HCT116 (cell line): ENCODE measurements around the gene CES4A. TPM values are rescaled to one million over a fixed set of nuclear protein-coding genes. Genes with fewer than 3 reads are reported as not detected.

Source experiments
- ATAC-seq: fragments of 200-7000 bp; cut with Tn5 transposase; 2 replicates; pipeline ENCODE4 v1.9.1; 2020; ENCODE audit warnings: mild to moderate bottlenecking, moderate library complexity
- BruUV-seq: library from RNA; stranded (reverse); fragments of 400-500 nt; replicated peaks from 2 replicates; lab custom pipeline; 2021; lab: Mats Ljungman, UMichigan
- CTCF ChIA-PET: fragments of 300-600 bp; sonication (Branson Sonifier 250); formaldehyde crosslinking; loops from one replicate; lab custom pipeline; 2021; ENCODE audit warnings: antibody characterized with exemption; lab: Charles Lee
- POLR2A ChIA-PET: fragments of 300-600, 350-600 bp; sonication (Branson Sonifier 250); formaldehyde crosslinking; loops from one replicate; lab custom pipeline; 2021; ENCODE audit warnings: antibody characterized with exemption; lab: Charles Lee
- RAD21 ChIA-PET, 2 experiments: fragments of 300-600 bp; sonication (Branson Sonifier 250); formaldehyde crosslinking; loops; one replicate each; lab custom pipeline; 2023; ENCODE audit warnings: low total read pairs in 2 of 2; ENCODE audit not compliant: uncharacterized antibody in 2 of 2, unreplicated experiment in 2 of 2, low non-redundant PET in 1 of 2; lab: Charles Lee
- DNase-seq: peaks from one replicate; pipeline ENCODE4 v3.0.0-alpha.2; 2010; ENCODE audit warnings: low read depth, low spot score
- H2AFZ ChIP-seq: fragments of 200-600 bp; shearing (Covaris generic), sonication (generic); 2 replicates; pipeline ENCODE4 v1.6.1; 2017; ENCODE audit warnings: low read depth, mixed run types, mixed read lengths, antibody characterized with exemption, low read length; ENCODE audit not compliant: poor library complexity, severe bottlenecking
- H3K27ac ChIP-seq: 2 replicates; pipeline ENCODE4 v1.5.1; 2012; ENCODE audit warnings: low read depth, low read length
- H3K27me3 ChIP-seq: fragments of 200-600 bp; sonication (generic); 2 replicates; pipeline ENCODE4 v1.6.1; 2016; ENCODE audit warnings: mixed run types, low read length, mixed read lengths; ENCODE audit not compliant: insufficient read depth
- H3K36me3 ChIP-seq, 2 experiments: fragments of 200-500 bp in 1 of 2; fragments of 200-600 bp in 1 of 2; sonication (Bioruptor generic) in 1 of 2; sonication (generic) in 1 of 2; 2 replicates each; pipeline versions ENCODE4 v1.5.1 to v1.6.1; 2014 to 2016; ENCODE audit warnings: low read length in 2 of 2, inconsistent platforms in 1 of 2, mixed read lengths in 1 of 2, mixed run types in 1 of 2; ENCODE audit not compliant: insufficient read depth in 2 of 2, control insufficient read depth in 1 of 2
- H3K4me1 ChIP-seq, 2 experiments: fragments of 200-600 bp in 1 of 2; sonication (generic) in 1 of 2; 2 replicates each; pipeline versions ENCODE4 v1.5.1 to v1.6.1; 2012 to 2017; ENCODE audit warnings: low read length in 2 of 2, inconsistent platforms in 1 of 2, mild to moderate bottlenecking in 1 of 2, mixed read lengths in 1 of 2, mixed run types in 1 of 2, moderate library complexity in 1 of 2; ENCODE audit not compliant: insufficient read depth in 2 of 2, control insufficient read depth in 1 of 2
- H3K4me2 ChIP-seq: fragments of 200-600 bp; sonication (generic); 2 replicates; pipeline ENCODE4 v1.6.1; 2017; ENCODE audit warnings: mixed run types, low read length, mixed read lengths
- H3K4me3 ChIP-seq, 2 experiments: fragments of 200-600 bp in 1 of 2; sonication (generic) in 1 of 2; replicated peaks in 1 of 2; 2 replicates each; pipeline ENCODE4 v1.5.1; 2011 to 2016; ENCODE audit warnings: low read length in 2 of 2, control low read depth in 1 of 2, low read depth in 1 of 2, mild to moderate bottlenecking in 1 of 2, mixed read lengths in 1 of 2, mixed run types in 1 of 2
- H3K79me2 ChIP-seq: fragments of 200-600 bp; sonication (generic); 2 replicates; pipeline ENCODE4 v1.6.1; 2017; ENCODE audit warnings: mild to moderate bottlenecking, mixed run types, low read length, moderate library complexity, mixed read lengths; ENCODE audit not compliant: insufficient read depth
- H3K9ac ChIP-seq: fragments of 200-600 bp; sonication (generic); 2 replicates; pipeline ENCODE4 v1.6.1; 2016; ENCODE audit warnings: low read length, mixed read lengths
- H3K9me2 ChIP-seq: fragments of 200-600 bp; sonication (generic), shearing (Covaris generic); 2 replicates; pipeline ENCODE4 v1.6.1; 2017; ENCODE audit warnings: mixed run types, mild to moderate bottlenecking, moderate library complexity; ENCODE audit not compliant: insufficient read depth
- H3K9me3 ChIP-seq, 2 experiments: fragments of 200-500 bp in 1 of 2; fragments of 200-600 bp in 1 of 2; sonication (Bioruptor generic) in 1 of 2; sonication (generic) in 1 of 2; 2 replicates each; pipeline ENCODE4 v1.6.1; 2014 to 2017; ENCODE audit warnings: low read length in 2 of 2, mixed read lengths in 2 of 2, inconsistent platforms in 1 of 2, low read depth in 1 of 2, mild to moderate bottlenecking in 1 of 2, mixed run types in 1 of 2, moderate library complexity in 1 of 2; ENCODE audit not compliant: control insufficient read depth in 1 of 2, insufficient read depth in 1 of 2
- H4K20me1 ChIP-seq: fragments of 200-600 bp; sonication (generic), shearing (Covaris generic); 2 replicates; pipeline ENCODE4 v1.6.1; 2017; ENCODE audit warnings: mixed run types, mild to moderate bottlenecking, moderate library complexity; ENCODE audit not compliant: insufficient read depth
- EZH2phosphoT487 ChIP-seq: fragments of 200-600 bp; IDR thresholded peaks from 2 replicates; pipeline ENCODE4 v1.6.1; 2018; ENCODE audit warnings: antibody characterized with exemption, borderline replicate concordance
- FOSL1 ChIP-seq: IDR thresholded peaks from 2 replicates; pipeline ENCODE4 v1.6.1; 2012; ENCODE audit warnings: low read depth
- JUND ChIP-seq: IDR thresholded peaks from 2 replicates; pipeline ENCODE4 v1.6.1; 2012
- SRF ChIP-seq: IDR thresholded peaks from 2 replicates; pipeline ENCODE4 v1.6.1; 2012; ENCODE audit warnings: low read depth
- TCF7L2 ChIP-seq: IDR thresholded peaks from 2 replicates; pipeline ENCODE4 v1.7.0; 2011; ENCODE audit warnings: borderline replicate concordance, inconsistent platforms; ENCODE audit not compliant: insufficient read depth, insufficient read length; ENCODE audit errors: extremely low read depth
- YY1 ChIP-seq: IDR thresholded peaks from 2 replicates; pipeline ENCODE4 v1.6.1; 2011; ENCODE audit warnings: low read length, low read depth, moderate library complexity, mild to moderate bottlenecking; ENCODE audit not compliant: insufficient replicate concordance; ENCODE audit errors: extremely low read depth
- ZFX ChIP-seq: fragments of 450-650 bp; IDR thresholded peaks from 2 replicates; pipeline ENCODE4 v1.6.1; 2017
- intact Hi-C: fragments of 100-400 bp; cut with micrococcal nuclease; formaldehyde crosslinking; loops from 2 replicates; pipeline ENCODE4 v1.10.0; 2022
- total RNA-seq: library from RNA; stranded (reverse); gene quantifications from one replicate; pipeline ENCODE4 v1.2.1, GENCODE V29; 2021; ENCODE audit not compliant: unreplicated experiment

The CES4A gene
- total RNA-seq, 1 experiment from 2014 or later: not detected

DNA sequence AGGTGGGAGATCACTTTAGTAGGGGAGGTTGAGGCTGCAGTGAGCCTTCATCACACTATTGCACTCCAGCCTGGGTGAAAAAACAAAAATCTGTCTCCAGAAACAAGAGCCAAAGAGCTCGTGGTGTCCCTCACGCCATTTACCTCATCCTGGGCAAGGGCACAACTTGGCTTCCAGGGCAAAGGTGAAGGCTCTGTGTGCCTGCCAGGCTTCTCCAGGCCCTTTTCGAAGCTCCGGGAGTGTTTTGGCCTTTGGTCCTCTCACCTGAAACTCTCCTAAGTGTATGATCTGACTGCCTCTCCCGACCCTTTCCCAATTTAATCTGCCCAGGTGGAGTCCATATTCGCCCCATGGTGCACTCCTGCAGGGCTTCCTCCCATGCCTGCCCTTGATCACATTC lies 38.9 kb upstream of the CES4A start (continued):
- TF ChIP-seq YY1 (no peak), JUND (no peak)

DNA sequence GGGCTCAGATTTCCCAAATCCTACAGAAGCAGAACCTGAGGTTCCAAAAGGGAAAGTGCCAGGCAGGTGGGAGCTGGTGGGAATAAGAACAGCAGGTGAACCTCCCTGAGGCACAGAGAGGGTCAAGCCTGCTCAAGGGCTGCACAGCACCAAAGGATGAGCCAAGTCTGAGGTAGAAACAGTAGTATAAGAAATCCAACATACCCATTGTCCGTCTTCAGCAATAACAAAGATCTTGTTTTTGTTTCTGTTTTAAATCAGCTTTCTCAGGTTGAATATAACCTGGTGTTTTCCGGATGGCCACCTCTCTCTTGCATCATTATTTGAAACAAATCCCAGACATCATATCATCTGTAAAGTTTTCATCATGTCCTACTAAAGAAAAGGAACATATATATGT lies 38.0 kb upstream of the CES4A start:
- intact Hi-C loops: loop anchor here (5.0 to 10.0 kb wide), 3 partner anchors 53 to 714 kb away; partner anchors contain the start of genes ACD, C16orf86, ENKD1 and FBXL8
- H3K9me3 ChIP-seq: peaks cover 0 to 6% of the 10 kb centered on the region in 2 experiments; a peak in 1 of 4 replicates
- RAD21 ChIA-PET: no interaction called here
- peaks cover 11 to 18% of the 10 kb centered on the region in 2 experiments; a peak in 3 of 4 replicates for H3K4me1 ChIP-seq
- ATAC-seq (no peak), DNase-seq (no peak)
- CTCF ChIA-PET: interaction anchor here (1.2 kb wide), 1 partner anchor 11 kb away, joined by 3 read pairs; the partner anchor contains the start of gene CES3
- no TSS peak for BruUV-seq
- no peaks in the 10 kb centered on the region for H3K36me3 ChIP-seq
- TF ChIP-seq ZFX (no peak), SRF (no peak), TCF7L2 (no peak), EZH2phosphoT487 (no peak), FOSL1 (no peak), JUND (no peak)
- no peak overlapping the region for H3K9ac ChIP-seq
- no peak overlapping the region for H3K4me2 ChIP-seq
- H2AFZ ChIP-seq: no peak overlapping the region
- H3K9me2 ChIP-seq: no peaks in the 10 kb centered on the region
- no peaks in the 10 kb centered on the region for H3K27me3 ChIP-seq
- H3K27ac ChIP-seq: no peak overlapping the region
- no peaks in the 10 kb centered on the region for H4K20me1 ChIP-seq
- H3K79me2 ChIP-seq: no peaks in the 10 kb centered on the region
- H3K4me3 ChIP-seq: no peak overlapping the region
- POLR2A ChIA-PET: no interaction called here
